Measurements from ENCODE around the gene EFHC1.

DNA sequence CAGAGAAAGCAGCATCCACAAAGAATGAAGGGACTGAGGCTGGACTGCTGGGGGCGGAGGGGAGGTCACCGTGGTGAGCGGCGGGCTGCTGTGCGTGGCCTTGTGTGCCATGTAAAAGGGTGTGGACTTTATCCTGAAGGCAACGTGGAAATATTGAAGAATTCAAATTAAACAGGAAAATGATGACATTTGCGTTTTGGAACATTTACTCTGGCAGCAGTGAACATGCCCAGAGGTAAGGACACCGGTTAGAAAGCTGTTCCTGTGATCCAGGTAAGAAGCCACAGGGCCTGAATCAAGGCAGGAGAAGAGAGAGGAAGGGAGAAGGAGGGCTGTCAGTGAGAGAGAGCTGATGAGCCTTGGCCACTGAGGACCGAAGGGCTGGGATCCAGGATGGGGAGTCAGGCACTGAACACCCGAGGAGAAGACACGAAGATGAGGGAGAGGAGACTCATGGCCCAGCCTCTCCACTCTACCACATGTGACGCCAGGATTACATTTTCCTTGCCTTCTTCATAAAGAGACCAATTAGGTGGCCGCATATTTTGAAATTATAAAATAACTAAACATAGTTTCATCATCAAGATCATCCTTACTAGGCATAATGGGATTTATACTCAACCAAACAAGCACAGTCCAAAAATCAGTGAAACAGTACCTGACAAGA lies 98.3 kb downstream of the EFHC1 start:
- TF ChIP-seq, protein P1, sequence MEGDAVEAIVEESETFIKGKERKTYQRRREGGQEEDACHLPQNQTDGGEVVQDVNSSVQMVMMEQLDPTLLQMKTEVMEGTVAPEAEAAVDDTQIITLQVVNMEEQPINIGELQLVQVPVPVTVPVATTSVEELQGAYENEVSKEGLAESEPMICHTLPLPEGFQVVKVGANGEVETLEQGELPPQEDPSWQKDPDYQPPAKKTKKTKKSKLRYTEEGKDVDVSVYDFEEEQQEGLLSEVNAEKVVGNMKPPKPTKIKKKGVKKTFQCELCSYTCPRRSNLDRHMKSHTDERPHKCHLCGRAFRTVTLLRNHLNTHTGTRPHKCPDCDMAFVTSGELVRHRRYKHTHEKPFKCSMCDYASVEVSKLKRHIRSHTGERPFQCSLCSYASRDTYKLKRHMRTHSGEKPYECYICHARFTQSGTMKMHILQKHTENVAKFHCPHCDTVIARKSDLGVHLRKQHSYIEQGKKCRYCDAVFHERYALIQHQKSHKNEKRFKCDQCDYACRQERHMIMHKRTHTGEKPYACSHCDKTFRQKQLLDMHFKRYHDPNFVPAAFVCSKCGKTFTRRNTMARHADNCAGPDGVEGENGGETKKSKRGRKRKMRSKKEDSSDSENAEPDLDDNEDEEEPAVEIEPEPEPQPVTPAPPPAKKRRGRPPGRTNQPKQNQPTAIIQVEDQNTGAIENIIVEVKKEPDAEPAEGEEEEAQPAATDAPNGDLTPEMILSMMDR (IDR thresholded peaks at IDR 0.05 in 8 of 11, conservative IDR thresholded peaks at IDR 0.05 in 3 of 11): no peak
- TF ChIP-seq POLR2AphosphoS5 (IDR thresholded peaks at IDR 0.05): no peak
